DLD1 (cell line): ENCODE measurements around the gene IGSF3.
"Not testable (repeated sequence)": the region's sequence is repeated elsewhere in the genome, so short reads cannot be mapped to it uniquely, and the experiment has no call there.

Experiments
- in situ Hi-C: cut with HindIII; loops from 2 replicates; pipeline ENCODE4 v1.10.0; 2017; ENCODE audit warnings: low sequenced_read_pairs

Gene IGSF3

DNA sequence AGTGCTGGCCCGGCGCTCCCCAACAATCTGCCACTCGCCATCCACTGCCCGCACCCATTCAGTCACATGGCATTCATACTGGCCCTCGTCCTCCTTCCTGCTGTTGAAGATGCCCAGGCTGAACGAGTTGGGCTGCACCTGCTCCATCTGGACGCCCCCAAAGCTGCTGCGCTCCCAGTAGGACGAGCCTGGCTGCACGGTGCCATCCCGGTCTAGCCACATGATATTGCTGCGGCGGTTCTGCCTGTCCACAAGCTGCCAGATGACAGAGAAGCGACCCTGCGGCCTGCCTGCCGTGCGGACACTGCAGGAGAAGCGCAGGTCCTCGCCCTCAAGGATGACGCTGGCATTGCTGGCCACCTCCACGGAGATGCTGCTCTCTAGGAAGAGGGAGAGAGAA, 63.9 kb downstream of the IGSF3 start:
- in situ Hi-C loops = not testable (repeated sequence)

DNA sequence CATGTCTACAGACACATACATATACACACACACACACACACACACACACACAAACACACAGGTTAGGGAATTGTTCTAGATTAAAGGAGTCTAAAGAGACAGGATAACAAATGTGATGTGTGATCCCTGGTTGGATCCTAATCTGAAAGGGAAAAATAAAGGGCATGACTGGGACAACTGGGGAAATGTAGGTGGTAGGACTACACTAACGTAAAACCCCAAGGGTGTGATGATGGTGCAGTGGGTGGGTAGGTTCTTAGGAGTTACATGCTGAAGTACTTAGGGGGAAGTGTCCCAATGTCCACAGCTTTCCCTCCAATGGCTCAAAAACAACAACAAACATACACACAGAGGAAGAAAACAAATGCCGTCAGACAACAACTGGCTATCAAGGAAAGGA, 68.2 kb downstream of the IGSF3 start:
- in situ Hi-C loops = not testable (repeated sequence)

DNA sequence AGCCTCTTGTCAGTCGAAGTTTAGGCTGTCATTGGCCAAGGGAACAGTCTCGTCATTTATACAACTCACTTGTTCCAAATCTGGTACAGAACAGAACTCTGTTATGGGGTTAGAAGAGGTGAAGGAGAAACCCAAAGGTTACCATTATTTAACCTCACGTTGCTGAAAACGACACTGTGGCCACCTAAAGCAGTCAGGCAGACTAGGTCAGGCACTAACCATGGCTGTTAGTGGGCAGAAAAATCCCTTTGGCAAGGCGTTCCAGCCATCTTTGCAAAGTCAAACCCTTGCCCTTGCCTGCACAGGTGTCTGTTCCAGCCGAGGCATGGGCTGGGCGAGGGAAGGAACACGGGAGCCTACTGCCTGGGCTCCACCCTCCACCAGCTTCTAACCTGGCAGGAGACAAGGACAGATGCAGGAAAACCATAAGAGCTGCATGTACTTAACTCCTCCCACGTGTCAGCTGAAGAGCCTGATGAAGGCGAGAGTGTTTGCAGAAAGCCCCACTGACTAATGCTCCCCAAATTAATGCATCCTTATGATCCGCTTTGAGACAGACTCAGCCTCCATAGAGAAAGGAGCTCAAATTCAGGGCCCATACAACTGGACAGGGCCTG, 69.0 kb downstream of the IGSF3 start:
- in situ Hi-C loops = not testable (repeated sequence)

DNA sequence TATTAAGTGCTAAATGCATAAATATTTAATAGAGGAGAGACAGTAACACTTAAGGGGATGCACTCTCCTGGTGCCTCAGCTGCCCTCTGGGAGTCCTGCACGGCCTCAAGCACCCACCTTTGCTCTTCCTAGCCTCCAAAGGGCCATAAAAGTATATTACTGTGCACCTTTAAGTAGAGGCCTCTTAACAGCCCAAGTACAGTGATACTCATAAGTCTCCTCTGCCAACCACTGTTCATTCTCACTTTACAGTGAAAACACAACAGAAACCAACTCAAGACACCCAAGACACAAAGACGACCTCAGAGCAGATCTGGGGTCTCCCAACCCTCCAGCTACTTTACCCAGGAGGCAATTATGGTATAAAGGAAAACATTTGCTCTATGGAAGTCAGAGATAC, 70.1 kb downstream of the IGSF3 start:
- in situ Hi-C loops = not testable (repeated sequence)

DNA sequence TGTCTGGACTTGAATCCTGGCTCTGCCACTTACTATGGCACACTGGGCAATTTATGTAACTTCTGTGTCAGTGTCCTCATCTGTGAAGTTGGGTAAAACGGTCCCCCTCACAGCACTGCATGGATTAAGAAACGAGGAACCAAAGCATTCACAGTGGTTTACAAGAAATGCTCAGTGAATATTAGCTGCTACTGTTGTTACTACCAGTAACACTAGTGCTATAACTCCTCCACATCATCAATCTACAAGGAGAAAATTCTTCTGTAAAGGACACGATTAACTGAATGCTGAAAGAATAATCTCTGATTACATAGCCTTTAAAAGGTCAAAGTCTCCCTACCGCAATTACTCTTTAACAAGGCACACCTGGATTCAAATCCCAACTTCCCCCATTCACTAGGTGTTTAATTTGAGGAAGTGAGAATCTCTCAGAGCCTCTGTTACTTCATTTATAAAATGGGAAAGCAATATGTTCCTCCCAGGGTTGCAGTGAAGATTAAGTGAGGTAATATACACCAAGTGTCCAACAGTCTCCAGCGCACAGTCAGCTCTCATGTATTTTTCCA, 70.7 kb downstream of the IGSF3 start:
- in situ Hi-C loops = not testable (repeated sequence)

DNA sequence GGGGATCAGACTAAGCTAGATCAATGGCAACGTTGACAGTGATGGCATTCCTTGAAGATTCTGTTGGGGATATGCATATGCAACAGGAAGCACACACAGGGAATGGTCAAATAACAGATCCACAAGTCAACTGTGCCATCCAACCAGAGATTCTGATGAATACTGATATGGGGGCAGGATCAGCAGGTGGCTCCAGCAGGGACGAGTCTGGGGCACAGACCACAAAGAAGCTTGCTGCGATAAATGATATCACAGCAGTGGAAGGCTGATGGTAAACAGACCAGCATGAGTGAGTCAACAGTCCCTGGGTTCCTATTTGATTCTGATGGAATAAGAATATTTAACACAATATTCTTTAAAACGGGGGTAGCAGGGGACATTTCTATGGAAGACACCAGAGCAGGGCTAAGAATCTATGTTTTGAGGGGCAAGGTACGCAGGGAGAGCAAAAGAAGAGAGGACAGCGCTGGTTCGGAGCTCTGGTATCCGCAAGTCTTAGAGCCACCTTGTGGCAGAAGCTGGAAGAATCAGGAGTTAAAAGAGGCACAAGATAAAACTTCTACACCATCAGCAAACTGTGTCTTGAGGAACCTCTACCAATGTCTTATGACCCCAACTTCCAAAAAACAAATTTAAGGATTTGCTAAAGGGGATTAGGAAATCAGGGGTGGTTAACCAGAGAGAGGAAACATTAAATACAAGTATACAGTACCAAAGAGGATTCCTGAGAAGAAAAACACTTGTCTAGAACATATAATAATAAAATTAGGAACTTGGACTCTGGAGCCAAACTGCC, 71.4 kb downstream of the IGSF3 start:
- in situ Hi-C loops = not testable (repeated sequence)

DNA sequence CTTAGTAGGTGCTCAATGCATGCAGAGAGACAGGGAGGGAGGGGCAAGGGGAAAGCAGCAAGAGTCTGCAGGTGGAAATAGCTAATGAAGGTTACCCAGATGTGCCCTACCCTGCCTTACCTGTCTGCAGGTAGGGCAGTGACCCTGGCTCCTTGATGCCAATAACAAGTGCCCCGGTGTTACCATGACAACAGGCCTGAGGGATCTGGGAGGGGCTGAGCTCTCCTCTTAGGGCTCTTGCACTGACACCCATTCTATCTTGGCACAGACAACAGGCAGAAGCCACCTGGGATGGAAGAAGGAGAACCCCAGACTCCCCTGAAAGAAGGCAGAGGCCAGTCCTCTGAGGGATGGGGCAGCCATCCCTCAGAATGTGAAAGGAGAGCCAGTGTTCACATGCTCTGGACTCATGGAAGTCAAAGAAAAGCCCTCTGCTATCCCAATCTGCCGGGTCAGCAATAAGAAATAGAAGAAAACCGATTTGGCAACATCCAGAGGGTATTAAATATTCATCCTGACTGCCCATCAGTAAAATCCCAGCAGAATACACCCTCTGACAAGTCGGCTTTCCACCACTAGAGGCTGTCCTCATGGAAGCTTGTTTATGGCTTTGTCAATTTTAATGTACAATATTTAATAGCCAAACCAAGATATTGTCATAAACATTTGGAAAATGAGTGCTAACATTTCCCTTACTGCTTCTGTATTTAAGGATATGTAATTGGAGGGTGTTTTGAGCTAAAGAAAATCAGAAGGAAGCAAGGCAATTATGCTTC, 72.3 kb downstream of the IGSF3 start:
- in situ Hi-C loops = not testable (repeated sequence)

DNA sequence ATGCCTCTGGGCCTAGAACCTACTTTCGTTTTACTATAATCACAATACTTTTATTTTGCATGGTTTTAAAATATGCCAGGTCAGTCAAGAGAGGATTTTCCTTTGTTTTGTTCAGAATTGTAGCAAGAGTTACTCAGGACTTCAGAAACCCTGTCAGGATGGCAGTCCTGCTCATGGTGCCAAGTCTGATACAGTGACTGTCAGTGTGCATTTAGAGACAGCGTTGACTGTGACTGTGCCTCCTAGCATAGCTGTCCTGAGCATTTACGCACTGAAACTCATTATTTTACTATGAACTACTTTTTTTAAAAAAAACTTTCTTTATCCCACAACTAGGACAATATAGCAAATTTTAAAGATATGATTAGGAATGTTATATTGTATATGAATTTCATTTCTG, 73.6 kb downstream of the IGSF3 start:
- in situ Hi-C loops = not testable (repeated sequence)

DNA sequence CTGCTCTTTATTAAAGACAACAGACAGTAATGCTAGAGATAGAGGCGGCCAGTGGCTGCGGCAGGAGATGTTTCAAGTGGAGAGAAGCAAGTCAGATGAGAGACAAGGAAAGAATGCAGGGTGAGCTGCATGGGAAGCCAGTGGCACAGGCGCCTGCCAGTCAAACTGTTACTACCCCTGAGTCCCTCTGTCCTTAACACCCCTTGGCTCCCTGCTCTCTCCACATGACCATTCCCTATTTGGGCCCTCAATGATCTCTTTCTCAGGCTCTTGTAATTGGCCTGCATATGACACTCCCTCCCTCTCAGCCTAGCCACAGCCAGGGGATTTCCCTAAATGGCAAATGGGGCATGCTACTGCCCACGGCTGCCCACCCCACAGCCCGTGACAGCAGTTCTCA, 74.1 kb downstream of the IGSF3 start:
- in situ Hi-C loops = not testable (repeated sequence)

DNA sequence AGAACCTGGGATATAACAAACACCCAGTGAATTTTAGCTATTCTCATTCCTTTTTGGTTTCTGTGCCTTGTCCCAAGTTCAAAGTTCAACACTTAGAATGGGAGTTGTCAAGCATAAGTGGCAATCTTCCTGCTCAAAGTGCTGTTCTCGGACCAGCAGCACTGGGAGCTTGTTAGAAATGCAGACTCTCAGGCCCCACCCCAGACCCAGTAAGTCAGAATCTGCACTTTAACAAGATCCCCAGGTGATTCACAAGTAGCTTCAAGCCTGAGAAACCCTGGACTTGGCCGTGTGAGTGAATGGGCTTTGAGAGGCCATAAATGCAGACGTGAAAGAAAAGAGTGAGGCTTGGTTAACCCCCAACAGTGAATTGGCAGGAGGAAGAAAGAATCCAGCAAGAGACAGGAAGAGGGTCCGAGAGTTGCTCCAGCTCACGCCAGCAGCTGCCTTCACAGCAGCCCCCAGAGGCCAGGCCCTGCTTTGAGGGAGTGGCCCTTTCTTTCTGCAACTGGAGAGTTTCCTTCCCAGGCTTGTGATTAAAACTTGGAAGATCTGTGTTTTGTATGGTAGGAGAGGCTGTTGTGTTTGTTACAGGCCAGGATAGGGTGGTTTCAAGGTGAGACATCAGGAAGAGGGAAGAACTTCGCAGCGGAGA, 75.5 kb downstream of the IGSF3 start:
- in situ Hi-C loops = not testable (repeated sequence)

DNA sequence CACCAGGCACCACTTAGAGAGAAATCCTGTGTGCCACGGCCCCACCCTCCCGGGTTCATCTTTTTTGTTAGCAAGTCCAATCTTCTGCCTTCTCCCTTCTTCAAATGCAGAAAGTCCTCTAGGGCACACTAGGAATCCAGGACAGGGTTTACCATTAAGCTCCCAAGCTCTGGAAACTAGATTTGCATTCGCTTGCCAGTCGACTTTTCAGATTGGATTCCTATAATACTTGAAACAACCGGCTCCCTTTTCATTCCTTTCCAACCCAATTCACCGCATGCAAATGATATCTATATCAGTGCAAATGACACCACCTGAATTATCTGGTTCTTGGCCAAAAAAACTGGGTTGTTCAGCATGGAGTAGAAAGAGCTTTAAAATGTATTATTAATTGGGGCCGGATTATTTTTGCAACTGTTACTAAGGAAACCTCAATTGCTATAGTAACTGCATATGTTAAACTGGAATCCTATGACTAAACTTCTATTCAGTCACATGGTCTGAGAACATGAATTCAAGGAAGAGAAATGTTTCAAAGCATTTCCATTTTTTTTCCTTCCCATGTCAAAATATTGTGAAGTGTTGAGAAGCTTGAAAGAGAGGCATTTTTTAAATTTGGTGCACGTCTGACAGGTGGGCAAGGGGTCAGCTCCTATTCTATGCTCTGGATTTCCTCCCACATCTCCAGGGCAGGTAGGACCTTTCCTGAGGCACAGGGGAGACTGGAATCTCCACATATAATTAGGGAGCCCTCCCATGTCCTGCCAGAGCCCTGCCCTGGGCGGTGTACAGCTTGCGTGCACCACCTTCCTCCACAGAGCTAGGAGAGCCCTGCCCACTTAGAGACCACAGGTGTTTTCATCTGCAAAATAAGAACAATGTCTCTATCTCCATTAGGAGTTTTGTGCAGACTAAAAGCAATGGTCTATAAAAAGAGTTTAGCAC, 76.3 kb downstream of the IGSF3 start:
- in situ Hi-C loops = not testable (repeated sequence)

DNA sequence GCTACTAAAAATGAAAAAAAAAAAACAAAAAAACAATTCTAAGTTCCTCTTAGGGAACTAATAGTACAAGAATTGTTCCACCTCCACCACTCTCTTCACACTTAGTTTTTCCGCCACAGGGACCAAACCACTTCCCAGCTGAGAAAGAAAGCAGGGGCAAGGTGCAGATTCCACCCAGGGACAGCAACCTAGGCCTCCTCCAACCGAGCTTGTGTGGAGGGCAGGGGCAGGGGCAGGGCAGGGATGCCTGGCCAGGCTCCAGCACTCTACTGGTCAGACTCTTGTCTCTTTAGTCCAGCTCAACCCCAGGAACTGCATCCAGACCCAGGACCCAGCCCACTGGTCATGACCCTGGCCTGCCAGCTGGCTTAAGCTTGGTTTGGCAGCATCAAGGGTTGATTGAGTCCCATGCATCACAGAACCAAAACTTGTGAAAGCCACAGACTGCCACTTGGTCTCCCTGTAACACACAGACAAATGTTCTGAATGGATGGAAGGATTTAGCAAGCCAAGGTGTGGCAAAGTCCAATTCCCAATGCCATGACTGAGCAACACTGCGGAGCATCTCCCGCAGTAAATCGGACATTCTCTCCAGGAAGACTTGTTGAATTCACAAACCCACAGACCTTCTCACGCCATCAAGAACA, 77.1 kb downstream of the IGSF3 start:
- in situ Hi-C loops = not testable (repeated sequence)

DNA sequence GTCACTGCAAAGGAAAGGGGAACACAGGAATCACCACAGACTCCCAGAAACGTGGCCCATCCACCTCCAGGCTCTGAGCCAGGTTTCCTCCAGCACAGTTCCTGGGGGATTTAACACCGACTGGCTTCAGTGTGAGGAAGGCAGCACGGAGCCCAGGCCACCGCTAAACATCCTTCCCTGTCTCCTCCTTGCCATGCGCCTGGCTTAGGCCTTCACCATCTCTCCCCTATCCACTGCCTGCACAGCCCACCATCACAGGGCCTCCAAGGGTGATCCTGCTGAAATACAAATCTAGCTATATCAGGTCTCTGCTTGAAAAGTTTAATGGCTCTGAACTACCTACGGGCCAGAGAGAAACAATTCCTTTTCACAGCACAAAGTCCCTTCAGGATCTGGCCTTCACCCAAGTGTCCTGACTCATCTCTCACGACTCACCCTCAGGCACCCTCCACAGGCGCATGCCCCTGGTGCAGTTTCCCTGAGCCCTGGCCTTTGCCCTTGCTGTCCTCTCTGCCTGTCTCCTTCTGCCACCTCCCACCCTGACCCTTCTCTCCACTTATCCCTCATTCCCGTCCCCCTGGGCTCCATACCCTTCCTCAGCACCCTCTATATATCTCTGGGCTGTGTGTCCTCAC, 78.3 kb downstream of the IGSF3 start:
- in situ Hi-C loops = not testable (repeated sequence)

DNA sequence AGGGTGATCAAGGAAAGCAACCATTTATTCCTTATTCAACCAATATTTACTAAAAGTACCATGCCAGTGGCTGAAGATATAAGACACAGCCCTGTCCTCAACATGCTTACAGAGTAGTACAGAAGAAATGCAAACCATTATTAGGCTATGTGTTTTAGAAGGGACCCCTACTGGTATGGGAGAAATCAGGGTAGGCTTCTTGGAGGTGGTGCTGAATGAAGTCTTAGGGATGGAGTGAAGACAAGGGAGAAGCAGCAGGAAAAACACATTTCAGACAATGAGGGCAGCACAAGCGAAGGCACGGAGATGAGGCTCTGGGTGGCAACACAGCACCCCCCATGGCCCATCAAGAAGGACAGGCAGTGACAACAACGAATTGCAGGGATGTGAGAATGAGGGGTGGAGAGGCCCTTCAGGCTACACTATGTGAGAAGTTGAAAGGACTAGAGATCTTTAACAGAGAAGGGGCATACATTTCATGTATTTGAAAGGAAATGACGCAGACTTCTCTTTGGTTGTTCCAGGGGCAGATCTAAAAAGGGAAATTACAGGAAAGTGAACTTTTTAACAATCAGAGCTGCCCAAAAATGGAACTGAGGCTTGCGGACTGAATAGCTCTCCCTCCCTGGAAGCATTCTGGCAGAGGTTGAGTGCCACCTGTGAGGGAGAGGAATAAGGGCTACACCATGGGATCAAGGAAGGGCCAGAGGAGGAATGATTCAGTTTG, 79.9 kb downstream of the IGSF3 start:
- in situ Hi-C loops = no loop called here

DNA sequence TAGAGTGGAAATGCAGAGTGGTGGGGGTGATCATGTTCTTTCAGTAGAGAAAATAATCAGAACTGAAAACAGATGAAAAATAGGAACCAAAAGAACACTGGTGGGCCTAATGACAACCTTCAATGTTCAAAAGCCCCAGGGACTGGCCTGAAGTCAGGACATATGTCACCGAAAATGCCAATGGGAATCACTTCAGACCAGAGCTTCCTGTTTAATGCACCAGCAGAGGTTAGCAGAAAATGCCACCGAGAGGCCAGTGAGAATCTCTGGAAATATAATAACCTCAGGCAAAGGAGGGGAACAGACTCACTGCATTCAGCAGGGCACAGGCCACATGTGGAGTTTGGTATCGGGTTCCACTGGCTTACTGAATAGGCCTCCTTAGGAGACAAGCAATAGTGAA, 80.8 kb downstream of the IGSF3 start:
- in situ Hi-C loops = no loop called here

DNA sequence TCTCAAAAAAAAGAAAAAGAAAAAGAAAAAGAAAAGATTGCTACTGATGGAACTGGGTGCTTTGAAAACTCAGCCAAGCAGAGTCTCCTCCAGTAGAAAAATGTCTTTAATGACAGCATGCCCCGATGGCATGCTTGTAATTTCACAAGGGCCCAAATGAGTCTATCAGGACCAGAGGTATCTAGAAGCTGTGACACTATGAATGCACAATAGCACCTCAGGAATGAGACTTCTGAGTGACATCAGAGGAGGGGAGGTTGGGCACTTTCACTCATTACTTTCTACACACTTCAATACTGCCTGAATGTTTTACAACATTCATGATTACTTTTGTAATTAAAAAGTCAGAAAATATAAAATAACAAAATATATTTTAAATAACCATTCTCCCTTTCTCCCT, 81.6 kb downstream of the IGSF3 start:
- in situ Hi-C loops = no loop called here

DNA sequence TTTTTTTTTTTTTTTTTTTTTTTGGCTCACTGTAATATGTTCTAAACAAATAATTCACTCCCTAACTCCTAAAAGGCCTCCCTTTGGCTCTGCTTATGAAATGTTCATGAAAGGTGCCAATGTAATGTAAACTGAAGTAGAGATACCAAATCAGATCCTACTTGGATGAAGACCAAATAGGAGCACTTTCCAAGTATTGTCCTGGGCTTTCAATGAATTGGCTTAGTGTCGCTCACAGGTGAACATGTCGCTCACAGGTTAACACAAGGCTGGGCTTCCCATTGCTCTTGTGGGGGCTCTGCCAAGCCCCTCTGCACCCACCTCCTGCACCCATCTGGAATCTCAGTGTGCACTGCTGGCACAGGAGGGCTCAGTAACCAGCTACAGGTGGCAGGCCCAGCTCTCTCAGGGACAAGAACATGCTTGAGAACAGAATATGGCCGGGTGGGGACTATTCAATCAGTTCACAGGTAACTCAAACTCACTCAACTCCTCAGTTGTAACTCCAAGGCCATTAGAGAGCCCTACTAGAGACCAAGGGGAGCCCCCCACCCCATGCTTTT, 86.1 kb downstream of the IGSF3 start:
- in situ Hi-C loops = no loop called here
